B cell (primary cell): ENCODE results near the gene PLA2G4E.

Experiments used
- EZH2 ChIP-seq: IDR thresholded peaks from 2 replicates; pipeline ENCODE4 v1.6.1; 2012; ENCODE audit warnings: borderline replicate concordance, low read depth, mild to moderate bottlenecking, moderate library complexity, low read length; ENCODE audit not compliant: insufficient read depth, poor library complexity, severe bottlenecking
- TF ChIP-seq, protein P1 (sequence below): fragments of 200-600 bp; IDR thresholded peaks from one replicate; pipeline ENCODE4 v1.8.0; 2022; ENCODE audit warnings: antibody characterized with exemption, mild to moderate bottlenecking

DNA sequence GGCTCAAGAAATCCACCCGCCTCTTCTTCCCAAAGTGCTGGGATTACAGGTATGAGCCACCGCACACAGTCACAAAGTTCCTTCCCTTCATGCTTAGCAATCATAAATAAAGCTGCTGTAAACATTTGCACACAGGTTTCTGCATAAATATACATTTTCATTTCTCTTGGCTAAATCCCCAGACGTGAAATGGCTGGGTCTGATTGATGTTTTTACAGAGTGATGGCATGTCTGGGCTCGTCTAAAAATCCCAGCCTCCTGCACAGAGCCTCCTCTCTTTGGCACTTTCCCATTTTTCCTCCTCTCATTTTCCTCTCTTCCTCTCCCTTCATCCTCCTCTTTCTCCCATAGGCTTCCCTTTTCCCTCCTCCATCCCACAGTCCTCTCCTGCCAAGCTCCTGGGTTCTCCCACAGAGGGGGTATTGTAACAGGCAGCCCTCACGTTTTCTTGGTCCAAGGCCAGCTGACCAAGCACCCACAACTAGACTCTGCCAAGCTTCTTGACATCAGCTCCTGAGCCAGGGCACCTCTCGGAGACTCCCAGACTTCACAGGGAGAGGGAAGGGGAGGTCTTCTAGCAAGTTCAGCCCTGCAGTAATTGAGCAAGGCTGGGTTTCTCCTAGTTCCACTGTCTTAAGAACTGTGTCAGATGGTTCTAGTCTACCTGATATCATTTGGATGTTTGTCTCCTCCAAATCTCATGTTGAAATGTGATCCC lies 10.5 kb upstream of the PLA2G4E start:
- TF ChIP-seq, protein P1, sequence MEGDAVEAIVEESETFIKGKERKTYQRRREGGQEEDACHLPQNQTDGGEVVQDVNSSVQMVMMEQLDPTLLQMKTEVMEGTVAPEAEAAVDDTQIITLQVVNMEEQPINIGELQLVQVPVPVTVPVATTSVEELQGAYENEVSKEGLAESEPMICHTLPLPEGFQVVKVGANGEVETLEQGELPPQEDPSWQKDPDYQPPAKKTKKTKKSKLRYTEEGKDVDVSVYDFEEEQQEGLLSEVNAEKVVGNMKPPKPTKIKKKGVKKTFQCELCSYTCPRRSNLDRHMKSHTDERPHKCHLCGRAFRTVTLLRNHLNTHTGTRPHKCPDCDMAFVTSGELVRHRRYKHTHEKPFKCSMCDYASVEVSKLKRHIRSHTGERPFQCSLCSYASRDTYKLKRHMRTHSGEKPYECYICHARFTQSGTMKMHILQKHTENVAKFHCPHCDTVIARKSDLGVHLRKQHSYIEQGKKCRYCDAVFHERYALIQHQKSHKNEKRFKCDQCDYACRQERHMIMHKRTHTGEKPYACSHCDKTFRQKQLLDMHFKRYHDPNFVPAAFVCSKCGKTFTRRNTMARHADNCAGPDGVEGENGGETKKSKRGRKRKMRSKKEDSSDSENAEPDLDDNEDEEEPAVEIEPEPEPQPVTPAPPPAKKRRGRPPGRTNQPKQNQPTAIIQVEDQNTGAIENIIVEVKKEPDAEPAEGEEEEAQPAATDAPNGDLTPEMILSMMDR: no peak
- TF ChIP-seq EZH2: no peak
